Measurements from ENCODE around the gene CEACAM16. TPM values are rescaled to one million over a fixed set of nuclear protein-coding genes. Genes with fewer than 3 reads are reported as not detected.

The CEACAM16 gene
- total RNA-seq, 2 experiments from 2014 or later = not detected

GRCh38 chr19:44702551-44703176 is 3.7 kb downstream of the CEACAM16 start:
- intact Hi-C loops (cut with micrococcal nuclease) = no loop called here
- no peak overlapping the region for H3K27ac Mint-ChIP-seq
- no peak for TF ChIP-seq CTCF (IDR thresholded peaks at IDR 0.05)

GRCh38 chr19:44703336-44704078 is 4.6 kb downstream of the CEACAM16 start:
- H3K27ac Mint-ChIP-seq = no peak overlapping the region
- ChIA-PET POLR2A (no interaction called here), CTCF (no interaction called here)
- intact Hi-C loops (cut with micrococcal nuclease) = no loop called here
- no peak for TF ChIP-seq CTCF (IDR thresholded peaks at IDR 0.05)
- H3K9me3 Mint-ChIP-seq = no peaks in the 10 kb centered on the region
- no peaks in the 10 kb centered on the region for H3K4me1 Mint-ChIP-seq (ENCODE audit: low read depth)
- no peak overlapping the region for H3K4me3 Mint-ChIP-seq
- ATAC-seq = no peak
- H3K36me3 Mint-ChIP-seq (ENCODE audit: low read depth) = no peaks in the 10 kb centered on the region
- DNase-seq = no peak
- H3K27me3 Mint-ChIP-seq = peaks cover 3% of the 10 kb centered on the region

More at GRCh38 chr19:44702551-44703176, 3.7 kb downstream of the CEACAM16 start:
- Mint-ChIP-seq H3K4me1 (ENCODE audit: low read depth) (no peaks in the 10 kb centered on the region), H3K27me3 (peaks cover 3% of the 10 kb centered on the region), H3K4me3 (no peak overlapping the region), H3K36me3 (ENCODE audit: low read depth) (no peaks in the 10 kb centered on the region), H3K9me3 (no peaks in the 10 kb centered on the region)
- ChIA-PET CTCF (interaction anchor here (1.0 to 1.6 kb wide), 3 partner anchors 13 to 68 kb away, joined by 3 to 7 read pairs (median 4); no protein-coding TSS in a partner anchor), POLR2A (no interaction called here)
- no peak for ATAC-seq
- DNase-seq = no peak

- Mint-ChIP-seq H3K4me1 (ENCODE audit: low read depth) (no peaks in the 10 kb centered on the region), H3K27me3 (peaks cover 3% of the 10 kb centered on the region), H3K4me3 (no peak overlapping the region), H3K9me3 (no peaks in the 10 kb centered on the region), H3K27ac (no peak overlapping the region), H3K36me3 (ENCODE audit: low read depth) (no peaks in the 10 kb centered on the region)
- CTCF ChIA-PET = interaction anchor here (3.0 kb wide), 1 partner anchor 14 kb away, joined by 8 read pairs; no protein-coding TSS in a partner anchor
- intact Hi-C loops (cut with micrococcal nuclease) = no loop called here
- ATAC-seq (no peak), DNase-seq (no peak)
- no peak for TF ChIP-seq CTCF (IDR thresholded peaks at IDR 0.05)
- POLR2A ChIA-PET = interaction anchor here (0.7 to 1.0 kb wide), 2 partner anchors 19 to 88 kb away, joined by 3 to 4 read pairs; no protein-coding TSS in a partner anchor
These were observed 6.0 kb downstream of the CEACAM16 start for GRCh38 chr19:44704982-44705381.

GRCh38 chr19:44705502-44706010 is 6.6 kb downstream of the CEACAM16 start:
- TF ChIP-seq CTCF (IDR thresholded peaks at IDR 0.05) = no peak
- no peak for DNase-seq
- H3K4me1 Mint-ChIP-seq (ENCODE audit: low read depth) = peaks cover 3% of the 10 kb centered on the region
- POLR2A ChIA-PET = interaction anchor here (0.7 to 1.0 kb wide), 2 partner anchors 18 to 87 kb away, joined by 3 to 4 read pairs; no protein-coding TSS in a partner anchor
- intact Hi-C loops (cut with micrococcal nuclease) = no loop called here
- no peak overlapping the region for H3K4me3 Mint-ChIP-seq
- no peaks in the 10 kb centered on the region for H3K36me3 Mint-ChIP-seq (ENCODE audit: low read depth)
- no peaks in the 10 kb centered on the region for H3K9me3 Mint-ChIP-seq
- ATAC-seq = no peak
- H3K27ac Mint-ChIP-seq = no peak overlapping the region
- H3K27me3 Mint-ChIP-seq = peaks cover 3% of the 10 kb centered on the region
- CTCF ChIA-PET = interaction anchor here (0.7 to 3.0 kb wide), 3 partner anchors 15 to 79 kb away, joined by 3 to 8 read pairs (median 3); no protein-coding TSS in a partner anchor
